HepG2 (cell line): ENCODE results near the gene HSPA5. TPM values are rescaled to one million over a fixed set of nuclear protein-coding genes. Genes with fewer than 3 reads are reported as not detected.

Experiments
- EZH2 ChIP-seq: conservative IDR thresholded peaks from 2 replicates; pipeline ENCODE4 v1.6.1; 2012; ENCODE audit warnings: mild to moderate bottlenecking, low read depth, low read length, moderate library complexity
- HNF4A ChIP-seq: sonication (generic); formaldehyde crosslinking; IDR thresholded peaks from 2 replicates; pipeline ENCODE4 v1.4.0; 2020; ENCODE audit warnings: missing genetic modification reagents
- MBD4 ChIP-seq: IDR thresholded peaks from 2 replicates; pipeline ENCODE4 v1.6.1; 2012; ENCODE audit warnings: low read length, inconsistent platforms, borderline replicate concordance
- RARG ChIP-seq: sonication (generic); formaldehyde crosslinking; IDR thresholded peaks from 2 replicates; pipeline ENCODE4 v1.4.0; 2020; ENCODE audit warnings: low read depth, mild to moderate bottlenecking, missing genetic modification reagents
- SIN3B ChIP-seq: fragments of 150-350 bp; IDR thresholded peaks from 2 replicates; pipeline ENCODE4 v1.6.1; 2014; ENCODE audit warnings: low read length
- TAF15 ChIP-seq: fragments of 200-400 bp; formaldehyde crosslinking; IDR thresholded peaks from one replicate; pipeline ENCODE4 v1.6.1; 2018; ENCODE audit warnings: mild to moderate bottlenecking, low read depth, low read length; ENCODE audit not compliant: poor library complexity, severe bottlenecking
- ZBTB7A ChIP-seq: sonication (generic); formaldehyde crosslinking; IDR thresholded peaks from 2 replicates; pipeline ENCODE4 v1.8.0; 2022; ENCODE audit warnings: mild to moderate bottlenecking, missing genetic modification reagents
- ZFP41 ChIP-seq: sonication (generic); formaldehyde crosslinking; IDR thresholded peaks from 2 replicates; pipeline ENCODE4 v1.4.0; 2020; ENCODE audit warnings: mild to moderate bottlenecking, missing genetic modification reagents, borderline replicate concordance
- ZFP82 ChIP-seq: sonication (generic); formaldehyde crosslinking; IDR thresholded peaks from 2 replicates; pipeline ENCODE4 v1.5.1; 2020; ENCODE audit warnings: mild to moderate bottlenecking, missing genetic modification reagents, borderline replicate concordance
- ZNF274 ChIP-seq: sonication (generic); formaldehyde crosslinking; IDR thresholded peaks from 2 replicates; pipeline ENCODE4 v1.5.1; 2020; ENCODE audit warnings: mild to moderate bottlenecking, missing genetic modification reagents
- ZNF30 ChIP-seq: sonication (generic); formaldehyde crosslinking; IDR thresholded peaks from 2 replicates; pipeline ENCODE4 v1.5.0; 2020; ENCODE audit warnings: mild to moderate bottlenecking, missing genetic modification reagents
- polyA plus RNA-seq, 8 experiments: library from polyadenylated mRNA; depleted of rRNA in 3 of 8; stranded (reverse) in 7 of 8; unstranded in 1 of 8; fragments of >200 nt; fragmentation: Illumina TruSeq in 4 of 8; extraction: Trizol in 4 of 8; gene quantifications; 2 replicates each; pipeline versions ENCODE4 v1.2.1 to v1.2.3, GENCODE V29; 2011 to 2016; ENCODE audit warnings: low read depth in 4 of 8, missing spikeins in 1 of 8, mixed read lengths in 1 of 8; ENCODE audit not compliant: insufficient read depth in 1 of 8
- total RNA-seq, 5 experiments: library from RNA; depleted of rRNA; stranded (reverse); fragments of >200 nt; fragmentation: Illumina TruSeq; extraction: Trizol; gene quantifications; 2 replicates each; pipeline ENCODE4 v1.2.3, GENCODE V29; 2016; ENCODE audit warnings: low read depth in 1 of 5
- TF ChIP-seq, protein P1 (sequence below): IDR thresholded peaks from 2 replicates; pipeline ENCODE4 v1.6.1; 2016
- TF ChIP-seq, protein P2 (sequence below): sonication (generic); formaldehyde crosslinking; IDR thresholded peaks from 2 replicates; pipeline ENCODE4 v1.4.0; 2020; ENCODE audit warnings: missing genetic modification reagents
- TF ChIP-seq, protein P3 (sequence below): IDR thresholded peaks from 2 replicates; pipeline ENCODE4 v1.4.0; 2020; ENCODE audit warnings: mild to moderate bottlenecking, missing genetic modification reagents
- TF ChIP-seq, protein P4 (sequence below), 2 experiments: sonication (generic) in 1 of 2; formaldehyde crosslinking in 1 of 2; IDR thresholded peaks; 2 replicates each; pipeline versions ENCODE4 v1.5.1 to v1.6.1; 2011 to 2020; ENCODE audit warnings: borderline replicate concordance in 1 of 2, low read depth in 1 of 2, low read length in 1 of 2, mild to moderate bottlenecking in 1 of 2, missing genetic modification reagents in 1 of 2, moderate library complexity in 1 of 2
- TF ChIP-seq, protein P5 (sequence below): conservative IDR thresholded peaks from 2 replicates; pipeline ENCODE4 v1.6.1; 2018; ENCODE audit warnings: missing genetic modification reagents
- TF ChIP-seq, protein P6 (sequence below): sonication (generic); formaldehyde crosslinking; IDR thresholded peaks from 2 replicates; pipeline ENCODE4 v1.5.0; 2020; ENCODE audit warnings: missing genetic modification reagents

HSPA5 gene
- total and polyA plus RNA-seq, 2 of the 13 experiments (the other 11 are each of a cell fraction or from before 2014, with no cell fraction given), result 201 to 206 TPM

DNA sequence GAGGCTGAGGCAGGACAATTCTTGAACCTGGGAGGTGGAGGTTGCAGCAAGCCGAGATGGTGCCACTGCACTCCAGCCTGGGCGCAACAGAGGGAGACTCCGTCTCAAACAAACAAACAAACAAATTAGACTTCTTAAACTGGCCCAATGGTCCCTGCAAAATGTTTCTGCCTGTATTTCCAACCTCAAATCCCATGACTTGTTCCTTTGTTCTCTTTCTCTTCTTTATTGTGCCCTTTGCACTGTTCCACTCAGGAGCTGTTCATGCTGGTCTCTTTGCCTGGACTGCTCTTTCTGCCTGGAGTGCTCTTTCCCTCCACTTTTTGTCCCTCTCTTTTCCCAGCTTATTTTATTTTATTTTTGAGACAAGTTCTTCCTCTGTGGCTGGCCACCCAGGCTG lies 36.7 kb downstream of the HSPA5 start (continued):
- TF ChIP-seq, protein P1, sequence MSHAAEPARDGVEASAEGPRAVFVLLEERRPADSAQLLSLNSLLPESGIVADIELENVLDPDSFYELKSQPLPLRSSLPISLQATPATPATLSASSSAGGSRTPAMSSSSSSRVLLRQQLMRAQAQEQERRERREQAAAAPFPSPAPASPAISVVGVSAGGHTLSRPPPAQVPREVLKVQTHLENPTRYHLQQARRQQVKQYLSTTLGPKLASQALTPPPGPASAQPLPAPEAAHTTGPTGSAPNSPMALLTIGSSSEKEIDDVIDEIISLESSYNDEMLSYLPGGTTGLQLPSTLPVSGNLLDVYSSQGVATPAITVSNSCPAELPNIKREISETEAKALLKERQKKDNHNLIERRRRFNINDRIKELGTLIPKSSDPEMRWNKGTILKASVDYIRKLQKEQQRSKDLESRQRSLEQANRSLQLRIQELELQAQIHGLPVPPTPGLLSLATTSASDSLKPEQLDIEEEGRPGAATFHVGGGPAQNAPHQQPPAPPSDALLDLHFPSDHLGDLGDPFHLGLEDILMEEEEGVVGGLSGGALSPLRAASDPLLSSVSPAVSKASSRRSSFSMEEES (CRISPR knock-in tag), result peak; percentile 62; the same call in 1 of the 2 replicates
- TF ChIP-seq SIN3B (no peak), ZBTB7A (no peak), RARG (CRISPR knock-in tag) (no peak), ZFP82 (CRISPR knock-in tag) (no peak), HNF4A (CRISPR knock-in tag) (peak; percentile 69), TAF15 (no peak), ZFP41 (CRISPR knock-in tag) (no peak), ZNF30 (CRISPR knock-in tag) (no peak), MBD4 (no peak), EZH2 (no peak), ZNF274 (no peak)
- TF ChIP-seq, protein P2, sequence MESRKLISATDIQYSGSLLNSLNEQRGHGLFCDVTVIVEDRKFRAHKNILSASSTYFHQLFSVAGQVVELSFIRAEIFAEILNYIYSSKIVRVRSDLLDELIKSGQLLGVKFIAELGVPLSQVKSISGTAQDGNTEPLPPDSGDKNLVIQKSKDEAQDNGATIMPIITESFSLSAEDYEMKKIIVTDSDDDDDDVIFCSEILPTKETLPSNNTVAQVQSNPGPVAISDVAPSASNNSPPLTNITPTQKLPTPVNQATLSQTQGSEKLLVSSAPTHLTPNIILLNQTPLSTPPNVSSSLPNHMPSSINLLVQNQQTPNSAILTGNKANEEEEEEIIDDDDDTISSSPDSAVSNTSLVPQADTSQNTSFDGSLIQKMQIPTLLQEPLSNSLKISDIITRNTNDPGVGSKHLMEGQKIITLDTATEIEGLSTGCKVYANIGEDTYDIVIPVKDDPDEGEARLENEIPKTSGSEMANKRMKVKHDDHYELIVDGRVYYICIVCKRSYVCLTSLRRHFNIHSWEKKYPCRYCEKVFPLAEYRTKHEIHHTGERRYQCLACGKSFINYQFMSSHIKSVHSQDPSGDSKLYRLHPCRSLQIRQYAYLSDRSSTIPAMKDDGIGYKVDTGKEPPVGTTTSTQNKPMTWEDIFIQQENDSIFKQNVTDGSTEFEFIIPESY, result no peak
- TF ChIP-seq, protein P3, sequence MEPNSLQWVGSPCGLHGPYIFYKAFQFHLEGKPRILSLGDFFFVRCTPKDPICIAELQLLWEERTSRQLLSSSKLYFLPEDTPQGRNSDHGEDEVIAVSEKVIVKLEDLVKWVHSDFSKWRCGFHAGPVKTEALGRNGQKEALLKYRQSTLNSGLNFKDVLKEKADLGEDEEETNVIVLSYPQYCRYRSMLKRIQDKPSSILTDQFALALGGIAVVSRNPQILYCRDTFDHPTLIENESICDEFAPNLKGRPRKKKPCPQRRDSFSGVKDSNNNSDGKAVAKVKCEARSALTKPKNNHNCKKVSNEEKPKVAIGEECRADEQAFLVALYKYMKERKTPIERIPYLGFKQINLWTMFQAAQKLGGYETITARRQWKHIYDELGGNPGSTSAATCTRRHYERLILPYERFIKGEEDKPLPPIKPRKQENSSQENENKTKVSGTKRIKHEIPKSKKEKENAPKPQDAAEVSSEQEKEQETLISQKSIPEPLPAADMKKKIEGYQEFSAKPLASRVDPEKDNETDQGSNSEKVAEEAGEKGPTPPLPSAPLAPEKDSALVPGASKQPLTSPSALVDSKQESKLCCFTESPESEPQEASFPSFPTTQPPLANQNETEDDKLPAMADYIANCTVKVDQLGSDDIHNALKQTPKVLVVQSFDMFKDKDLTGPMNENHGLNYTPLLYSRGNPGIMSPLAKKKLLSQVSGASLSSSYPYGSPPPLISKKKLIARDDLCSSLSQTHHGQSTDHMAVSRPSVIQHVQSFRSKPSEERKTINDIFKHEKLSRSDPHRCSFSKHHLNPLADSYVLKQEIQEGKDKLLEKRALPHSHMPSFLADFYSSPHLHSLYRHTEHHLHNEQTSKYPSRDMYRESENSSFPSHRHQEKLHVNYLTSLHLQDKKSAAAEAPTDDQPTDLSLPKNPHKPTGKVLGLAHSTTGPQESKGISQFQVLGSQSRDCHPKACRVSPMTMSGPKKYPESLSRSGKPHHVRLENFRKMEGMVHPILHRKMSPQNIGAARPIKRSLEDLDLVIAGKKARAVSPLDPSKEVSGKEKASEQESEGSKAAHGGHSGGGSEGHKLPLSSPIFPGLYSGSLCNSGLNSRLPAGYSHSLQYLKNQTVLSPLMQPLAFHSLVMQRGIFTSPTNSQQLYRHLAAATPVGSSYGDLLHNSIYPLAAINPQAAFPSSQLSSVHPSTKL, result peak; percentile 32; the same call in 1 of the 2 replicates
- TF ChIP-seq, protein P4, sequence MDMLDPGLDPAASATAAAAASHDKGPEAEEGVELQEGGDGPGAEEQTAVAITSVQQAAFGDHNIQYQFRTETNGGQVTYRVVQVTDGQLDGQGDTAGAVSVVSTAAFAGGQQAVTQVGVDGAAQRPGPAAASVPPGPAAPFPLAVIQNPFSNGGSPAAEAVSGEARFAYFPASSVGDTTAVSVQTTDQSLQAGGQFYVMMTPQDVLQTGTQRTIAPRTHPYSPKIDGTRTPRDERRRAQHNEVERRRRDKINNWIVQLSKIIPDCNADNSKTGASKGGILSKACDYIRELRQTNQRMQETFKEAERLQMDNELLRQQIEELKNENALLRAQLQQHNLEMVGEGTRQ (IDR thresholded peaks at IDR 0.05; ENCODE audit: low read depth, low read length), result no peak
- TF ChIP-seq, protein P4 (CRISPR knock-in tag; IDR thresholded peaks at IDR 0.05; ENCODE audit: borderline replicate concordance), result no peak
- TF ChIP-seq, protein P5, sequence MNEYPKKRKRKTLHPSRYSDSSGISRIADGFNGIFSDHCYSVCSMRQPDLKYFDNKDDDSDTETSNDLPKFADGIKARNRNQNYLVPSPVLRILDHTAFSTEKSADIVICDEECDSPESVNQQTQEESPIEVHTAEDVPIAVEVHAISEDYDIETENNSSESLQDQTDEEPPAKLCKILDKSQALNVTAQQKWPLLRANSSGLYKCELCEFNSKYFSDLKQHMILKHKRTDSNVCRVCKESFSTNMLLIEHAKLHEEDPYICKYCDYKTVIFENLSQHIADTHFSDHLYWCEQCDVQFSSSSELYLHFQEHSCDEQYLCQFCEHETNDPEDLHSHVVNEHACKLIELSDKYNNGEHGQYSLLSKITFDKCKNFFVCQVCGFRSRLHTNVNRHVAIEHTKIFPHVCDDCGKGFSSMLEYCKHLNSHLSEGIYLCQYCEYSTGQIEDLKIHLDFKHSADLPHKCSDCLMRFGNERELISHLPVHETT, result no peak
- TF ChIP-seq, protein P6, sequence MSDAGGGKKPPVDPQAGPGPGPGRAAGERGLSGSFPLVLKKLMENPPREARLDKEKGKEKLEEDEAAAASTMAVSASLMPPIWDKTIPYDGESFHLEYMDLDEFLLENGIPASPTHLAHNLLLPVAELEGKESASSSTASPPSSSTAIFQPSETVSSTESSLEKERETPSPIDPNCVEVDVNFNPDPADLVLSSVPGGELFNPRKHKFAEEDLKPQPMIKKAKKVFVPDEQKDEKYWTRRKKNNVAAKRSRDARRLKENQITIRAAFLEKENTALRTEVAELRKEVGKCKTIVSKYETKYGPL (CRISPR knock-in tag), result no peak
